Activated CD4-positive, alpha-beta T cell treated with anti-CD3 and anti-CD28 coated beads, Interleukin-10, Interleukin-2, amounts not matched to agents 100 ng/mL and 50 ng/mL, durations not matched to agents 16 hours and 8 hours (primary cell): ENCODE measurements around the gene XPO5.
A peak's percentile ranks its signal among the peaks of the same experiment; 100 is the strongest.
"Not testable (repeated sequence)": the region's sequence is repeated elsewhere in the genome, so short reads cannot be mapped to it uniquely, and the experiment has no call there.

Experiments
- DNase-seq: peaks from one replicate; pipeline ENCODE4 v3.0.0-alpha.2; 2020

The XPO5 gene

DNA sequence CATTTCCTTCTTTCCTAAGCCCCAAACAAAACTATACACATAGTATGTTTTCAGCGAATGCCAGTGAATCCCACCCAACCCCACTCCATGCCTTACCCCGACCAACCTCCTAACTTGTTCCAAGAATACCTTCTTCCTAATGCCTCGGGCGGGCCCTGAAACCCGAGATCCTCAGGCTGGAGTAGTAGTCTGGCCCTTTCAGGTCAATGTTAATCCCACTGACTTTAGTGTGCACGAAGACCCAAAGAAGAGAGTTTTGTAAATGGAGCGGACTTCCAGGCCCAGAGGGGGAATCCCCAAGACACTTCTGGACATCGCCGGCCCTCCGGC is 59.5 kb downstream of the XPO5 start:
- DNase-seq, result no peak

DNA sequence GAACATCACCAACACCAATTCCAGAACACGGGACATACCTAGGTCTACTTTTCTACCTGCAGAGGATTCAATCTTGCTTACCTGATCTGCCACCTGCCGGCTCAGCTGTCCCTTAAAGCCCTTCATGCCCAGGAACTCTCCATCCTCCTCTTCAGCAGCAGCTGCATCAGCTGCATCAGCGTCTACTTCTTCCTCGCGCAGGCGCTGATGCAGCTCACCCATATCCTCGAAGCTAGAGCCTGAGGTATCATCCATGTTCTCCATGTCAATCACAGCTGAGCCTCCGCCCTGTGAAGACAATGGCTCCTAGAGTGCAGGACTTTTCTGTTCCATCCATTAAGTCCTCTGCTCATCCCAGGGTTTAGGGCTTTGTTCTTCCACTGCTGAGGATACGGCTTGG is 60.0 kb downstream of the XPO5 start:
- DNase-seq, result no peak

- no peak for DNase-seq
Measured at GRCh38 chr6:43511824-43512415, 63.9 kb downstream of the XPO5 start.

- no peak for DNase-seq
Measured at GRCh38 chr6:43510827-43511163, 65.0 kb downstream of the XPO5 start.

- peak; percentile 84 for DNase-seq
Measured at GRCh38 chr6:43509984-43510826, 65.6 kb downstream of the XPO5 start, which contains the start of gene LRRC73. Gene LRRC73, minus strand, starts transcription at chr6:43510346. Its CDS starts 561 bp downstream, at chr6:43509785.

GRCh38 chr6:43509142-43509983 is 66.5 kb downstream of the XPO5 start:
- DNase-seq, result no peak

DNA sequence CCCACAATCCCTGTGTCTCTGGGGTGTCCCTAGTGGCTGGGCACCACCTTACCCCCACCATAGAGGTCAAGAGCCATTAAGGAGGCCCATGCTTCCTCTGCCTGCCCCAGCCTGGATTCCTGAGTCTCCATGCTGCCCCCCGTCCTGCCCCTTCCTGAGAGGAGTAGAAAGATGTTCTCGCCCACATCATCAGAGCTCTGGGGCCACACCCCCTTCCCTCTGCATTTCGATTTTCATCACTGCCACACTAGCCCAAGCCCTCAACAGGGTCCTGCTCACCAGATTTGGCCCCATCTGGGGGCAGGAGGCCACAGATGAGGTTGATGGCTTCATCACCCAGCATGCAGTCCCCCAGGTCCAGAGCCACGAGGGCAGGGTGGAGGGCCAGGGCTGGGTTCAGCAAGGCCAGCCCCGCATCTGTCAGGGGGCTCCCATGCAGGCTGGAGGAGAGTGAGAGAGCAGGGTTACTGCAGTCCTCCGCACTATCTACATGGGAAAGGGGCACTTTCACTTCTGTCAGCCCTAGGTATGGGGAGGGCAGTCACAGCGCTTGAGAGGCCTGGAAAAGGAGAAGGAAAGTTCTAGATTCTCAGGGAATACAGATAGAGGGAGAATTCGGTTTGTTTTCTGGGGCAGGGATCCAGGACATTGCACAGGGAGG is 67.2 kb downstream of the XPO5 start:
- no peak for DNase-seq

- DNase-seq, result peak; percentile 83
Measured at GRCh38 chr6:43506667-43507471, 69.0 kb downstream of the XPO5 start.

GRCh38 chr6:43506171-43506570 is 69.7 kb downstream of the XPO5 start:
- DNase-seq, result no peak

GRCh38 chr6:43505718-43506117 is 70.1 kb downstream of the XPO5 start:
- DNase-seq, result no peak

GRCh38 chr6:43504756-43505593 is 70.9 kb downstream of the XPO5 start:
- DNase-seq, result no peak

GRCh38 chr6:43503443-43503842 is 72.4 kb downstream of the XPO5 start:
- no peak for DNase-seq

DNA sequence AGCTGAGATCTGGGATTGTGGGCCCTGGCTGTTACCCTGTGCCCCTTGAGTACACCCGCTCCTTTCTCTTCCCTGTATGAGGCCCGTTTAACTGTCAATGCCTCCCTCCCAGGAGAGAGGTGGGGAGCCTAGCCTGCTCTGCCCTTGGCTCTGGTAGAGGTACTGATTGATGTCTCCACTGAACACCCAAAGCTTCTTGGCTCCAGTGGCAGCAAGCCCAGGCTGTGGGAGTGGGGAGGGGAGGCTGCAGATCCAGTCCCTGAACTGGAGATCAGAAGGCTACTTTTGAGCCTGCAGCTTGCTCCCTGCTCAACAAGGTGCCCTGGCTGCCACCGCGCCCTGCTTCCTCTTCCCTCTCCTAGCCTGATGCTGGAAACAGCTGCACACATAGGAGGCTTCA is 73.2 kb downstream of the XPO5 start:
- DNase-seq, result no peak

GRCh38 chr6:43500921-43501320 is 74.9 kb downstream of the XPO5 start:
- DNase-seq, result no peak

- no peak for DNase-seq
Measured at GRCh38 chr6:43499028-43499815, 76.6 kb downstream of the XPO5 start.

DNA sequence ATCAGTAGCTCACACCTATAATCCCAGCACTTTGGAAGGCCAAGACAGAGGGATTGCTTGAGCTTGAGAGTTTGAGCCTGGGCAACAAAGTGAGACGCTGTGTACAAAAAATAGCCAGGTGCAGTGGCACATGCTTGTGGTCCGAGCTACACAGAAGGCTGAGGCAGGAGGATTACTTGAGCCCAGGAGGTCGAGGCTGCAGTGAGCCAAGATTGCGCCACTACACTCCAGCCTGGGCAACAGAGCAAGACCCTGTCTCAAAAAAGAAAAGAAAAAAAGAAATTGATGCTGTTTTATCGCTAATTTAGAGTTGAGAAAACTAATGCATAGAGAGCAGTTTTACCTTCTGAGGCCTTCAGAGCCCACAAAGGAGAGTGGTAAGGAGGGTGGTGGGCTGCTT is 77.5 kb downstream of the XPO5 start:
- DNase-seq, result not testable (repeated sequence)

DNA sequence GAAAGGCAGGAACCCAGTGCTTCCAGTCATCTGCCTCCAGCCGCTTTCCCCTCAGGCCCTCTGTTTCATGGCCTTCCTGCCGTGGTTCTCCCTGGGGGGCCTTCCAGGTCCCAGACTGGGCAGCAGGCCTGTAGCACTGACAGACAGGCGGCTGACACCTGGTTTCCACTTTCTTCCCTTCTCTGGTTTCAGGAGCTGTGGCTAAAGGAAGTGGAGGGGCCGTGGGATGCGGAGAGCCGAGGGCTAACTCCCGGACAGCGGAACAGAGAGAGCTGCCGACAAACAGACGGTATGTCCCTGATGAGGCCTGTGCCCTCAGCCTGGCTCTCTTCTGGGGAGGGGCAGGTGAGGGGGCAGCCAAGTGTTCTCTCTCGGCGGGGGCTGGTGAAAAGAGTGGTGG is 78.1 kb downstream of the XPO5 start:
- no peak for DNase-seq

GRCh38 chr6:43497129-43497396 is 78.8 kb downstream of the XPO5 start:
- no peak for DNase-seq

GRCh38 chr6:43496370-43497128 is 79.3 kb downstream of the XPO5 start:
- DNase-seq, result no peak

DNA sequence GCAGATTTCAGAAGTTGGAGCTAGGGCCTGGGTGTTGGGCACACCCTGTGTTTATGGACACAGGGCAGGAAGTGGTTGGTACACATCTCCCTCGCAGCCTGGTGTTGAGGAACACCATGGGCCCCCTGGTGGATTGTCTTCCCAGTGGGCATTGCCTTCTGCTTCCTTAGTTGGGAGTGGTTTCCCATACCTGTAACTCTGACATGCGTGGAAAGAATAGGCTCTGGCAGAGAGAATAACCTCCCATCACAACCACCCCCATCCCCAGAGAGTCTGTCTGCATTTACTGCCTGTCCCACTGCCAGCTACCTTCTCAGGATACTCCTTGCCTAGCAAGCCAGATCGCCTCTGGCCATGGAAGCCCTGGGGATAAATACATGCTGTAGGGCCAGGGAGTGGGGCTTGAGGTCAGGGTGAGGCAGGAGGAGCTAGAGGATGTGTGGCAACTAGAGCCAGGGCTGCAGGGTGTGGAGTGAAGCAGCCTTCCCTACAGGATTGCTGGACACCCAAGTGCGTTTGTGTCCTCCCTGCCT is 80.4 kb downstream of the XPO5 start:
- DNase-seq, result no peak
